ENCODE results near the gene SERP2. TPM values are rescaled to one million over a fixed set of nuclear protein-coding genes. Genes with fewer than 3 reads are reported as not detected.

The SERP2 gene
- total RNA-seq, 1 experiment from 2014 or later, result not detected

- no TSS peak for BruUV-seq (replicated peaks)
- no peak for DNase-seq (ENCODE audit: unreplicated experiment)
- Mint-ChIP-seq H3K4me3 (ENCODE audit: unreplicated experiment) (no peak overlapping the region), H3K27me3 (ENCODE audit: insufficient read depth, unreplicated experiment) (no peaks in the 10 kb centered on the region), H3K4me1 (ENCODE audit: insufficient read depth, unreplicated experiment) (peaks cover 14% of the 10 kb centered on the region), H3K36me3 (ENCODE audit: insufficient read depth, unreplicated experiment) (peaks cover 6% of the 10 kb centered on the region), H3K27ac (ENCODE audit: low read depth, unreplicated experiment) (no peak overlapping the region), H3K9me3 (ENCODE audit: unreplicated experiment) (no peaks in the 10 kb centered on the region)
- ChIA-PET POLR2A (interaction anchor here (1.6 to 2.4 kb wide), 2 partner anchors 10 to 67 kb away, joined by 3 to 6 read pairs; no protein-coding TSS in a partner anchor), CTCF (interaction anchor here (1.2 to 1.4 kb wide), 2 partner anchors 125 to 127 kb away, joined by 3 to 5 read pairs; no protein-coding TSS in a partner anchor)
- intact Hi-C loops (cut with micrococcal nuclease), result no loop called here
- no peak for TF ChIP-seq CTCF (IDR thresholded peaks at IDR 0.05; ENCODE audit: unreplicated experiment)
These were observed 5.5 kb upstream of the SERP2 start for GRCh38 chr13:44368062-44368591.

GRCh38 chr13:44368599-44369368, 4.8 kb upstream of the SERP2 start:
- Mint-ChIP-seq H3K27ac (ENCODE audit: low read depth, unreplicated experiment) (no peak overlapping the region), H3K36me3 (ENCODE audit: insufficient read depth, unreplicated experiment) (peaks cover 6% of the 10 kb centered on the region), H3K4me1 (ENCODE audit: insufficient read depth, unreplicated experiment) (peaks cover 14% of the 10 kb centered on the region), H3K9me3 (ENCODE audit: unreplicated experiment) (no peaks in the 10 kb centered on the region), H3K4me3 (ENCODE audit: unreplicated experiment) (no peak overlapping the region), H3K27me3 (ENCODE audit: insufficient read depth, unreplicated experiment) (no peaks in the 10 kb centered on the region)
- ChIA-PET POLR2A (interaction anchor here (1.6 to 2.4 kb wide), 2 partner anchors 10 to 67 kb away, joined by 3 to 6 read pairs; no protein-coding TSS in a partner anchor), CTCF (interaction anchor here (1.2 to 1.4 kb wide), 2 partner anchors 126 to 128 kb away, joined by 3 to 5 read pairs; no protein-coding TSS in a partner anchor)
- no peak for DNase-seq (ENCODE audit: unreplicated experiment)
- no peak for TF ChIP-seq CTCF (IDR thresholded peaks at IDR 0.05; ENCODE audit: unreplicated experiment)
- intact Hi-C loops (cut with micrococcal nuclease), result no loop called here
- no TSS peak for BruUV-seq (replicated peaks)

GRCh38 chr13:44371421-44371820, 2.2 kb upstream of the SERP2 start:
- no peak overlapping the region for H3K4me3 Mint-ChIP-seq (ENCODE audit: unreplicated experiment)
- no peak for TF ChIP-seq CTCF (IDR thresholded peaks at IDR 0.05; ENCODE audit: unreplicated experiment)
- no TSS peak for BruUV-seq (replicated peaks)
- no peaks in the 10 kb centered on the region for H3K4me1 Mint-ChIP-seq (ENCODE audit: insufficient read depth, unreplicated experiment)
- no peak overlapping the region for H3K27ac Mint-ChIP-seq (ENCODE audit: low read depth, unreplicated experiment)
- H3K36me3 Mint-ChIP-seq (ENCODE audit: insufficient read depth, unreplicated experiment), result no peaks in the 10 kb centered on the region
- ChIA-PET POLR2A (interaction anchor here (0.6 kb wide), 1 partner anchor 76 kb away, joined by 3 read pairs; no protein-coding TSS in a partner anchor), CTCF (no interaction called here)
- no peaks in the 10 kb centered on the region for H3K9me3 Mint-ChIP-seq (ENCODE audit: unreplicated experiment)
- DNase-seq (ENCODE audit: unreplicated experiment), result no peak
- intact Hi-C loops (cut with micrococcal nuclease), result no loop called here
- H3K27me3 Mint-ChIP-seq (ENCODE audit: insufficient read depth, unreplicated experiment), result no peaks in the 10 kb centered on the region

GRCh38 chr13:44373247-44373600, 400 bp upstream of the SERP2 start:
- ChIA-PET POLR2A (no interaction called here), CTCF (no interaction called here)
- Mint-ChIP-seq H3K4me1 (ENCODE audit: insufficient read depth, unreplicated experiment) (no peaks in the 10 kb centered on the region), H3K9me3 (ENCODE audit: unreplicated experiment) (no peaks in the 10 kb centered on the region), H3K27ac (ENCODE audit: low read depth, unreplicated experiment) (no peak overlapping the region), H3K4me3 (ENCODE audit: unreplicated experiment) (no peak overlapping the region), H3K36me3 (ENCODE audit: insufficient read depth, unreplicated experiment) (no peaks in the 10 kb centered on the region), H3K27me3 (ENCODE audit: insufficient read depth, unreplicated experiment) (no peaks in the 10 kb centered on the region)
- BruUV-seq (replicated peaks), result no TSS peak
- intact Hi-C loops (cut with micrococcal nuclease), result no loop called here
- no peak for TF ChIP-seq CTCF (IDR thresholded peaks at IDR 0.05; ENCODE audit: unreplicated experiment)
- DNase-seq (ENCODE audit: unreplicated experiment), result no peak
